ENCODE results near the gene QSOX1.

QSOX1 gene

DNA sequence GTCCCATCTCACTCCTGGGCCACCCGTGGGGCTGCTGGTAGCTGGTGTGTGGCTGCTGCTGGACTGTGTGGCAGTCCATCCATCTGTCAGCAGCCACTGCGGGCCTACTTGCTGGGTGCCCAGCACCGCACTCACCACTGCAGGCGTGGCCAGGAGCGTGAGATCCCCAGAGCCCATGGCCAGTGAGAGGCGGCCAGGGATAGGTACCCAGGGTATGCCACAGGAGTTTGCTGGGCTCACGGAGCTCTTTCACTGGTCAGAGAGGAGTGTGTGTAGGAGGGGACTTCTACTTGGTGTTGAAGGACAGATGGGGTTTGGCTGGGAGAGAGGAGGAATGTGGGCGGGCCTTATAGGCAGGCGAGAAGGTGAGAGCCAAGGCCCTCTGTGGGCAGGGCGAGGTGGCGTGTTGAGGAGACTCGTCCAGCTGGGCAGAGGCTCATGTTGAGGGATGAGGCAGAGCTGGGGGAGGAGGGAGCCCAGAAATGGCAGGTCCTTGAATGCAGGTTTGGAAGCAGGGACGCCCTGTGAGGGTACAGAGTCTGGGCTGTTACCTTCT, 15.0 kb downstream of the QSOX1 start:
- DNase-seq (ENCODE audit: low spot score), result no peak

DNA sequence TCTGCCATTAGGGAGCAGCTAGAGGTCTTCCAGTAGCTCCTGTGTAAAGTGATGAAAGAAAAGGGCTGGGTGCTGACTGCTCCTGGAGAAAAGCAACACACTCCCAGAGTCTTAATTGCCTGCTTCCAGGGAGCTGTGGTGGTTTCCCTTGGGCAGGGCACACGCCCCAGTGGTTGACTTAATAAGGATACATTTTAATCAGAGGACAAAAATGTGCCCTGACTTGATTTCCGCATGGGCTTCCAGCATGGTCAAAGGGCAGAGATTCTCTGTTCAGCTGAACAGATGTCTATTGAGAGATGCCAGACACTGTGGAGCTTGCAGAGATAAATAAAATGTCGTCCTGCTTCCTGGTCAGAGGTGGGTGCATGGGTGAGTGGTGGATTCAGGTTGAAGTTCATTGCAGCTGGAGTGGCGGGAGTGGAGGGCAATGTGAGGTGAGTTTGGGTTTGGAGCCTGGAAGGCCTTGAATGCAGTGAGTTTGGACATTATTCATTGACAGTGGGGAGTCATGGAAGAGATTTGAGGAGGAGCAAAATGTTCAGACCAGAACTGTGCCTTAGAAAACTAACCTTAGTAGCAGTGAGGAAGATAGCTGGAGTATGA, 16.0 kb downstream of the QSOX1 start:
- no peak for DNase-seq (ENCODE audit: low spot score)

GRCh38 chr1:180171691-180172090, 17.0 kb downstream of the QSOX1 start:
- DNase-seq (ENCODE audit: low spot score), result no peak

DNA sequence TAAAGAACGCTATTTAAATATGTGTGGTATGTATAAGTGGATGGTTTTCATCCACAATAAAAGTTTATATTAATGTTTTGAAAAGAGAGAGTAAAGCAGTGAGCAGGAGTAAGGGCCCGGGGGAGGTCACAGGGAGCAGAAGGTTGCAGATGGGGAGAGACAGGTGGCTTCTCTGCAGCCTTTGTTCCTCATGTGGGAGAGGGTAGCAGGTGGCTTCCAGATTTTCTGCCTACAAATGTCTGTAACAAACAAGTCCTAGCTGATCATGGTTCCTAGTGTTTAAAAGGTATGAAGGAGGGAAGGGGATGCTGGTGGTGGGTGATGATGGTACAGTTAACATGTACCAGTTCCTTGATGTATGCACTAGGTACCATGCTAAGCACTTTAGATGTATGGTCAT, 18.8 kb downstream of the QSOX1 start:
- no peak for DNase-seq (ENCODE audit: low spot score)

- DNase-seq (ENCODE audit: low spot score), result no peak
Measured at GRCh38 chr1:180173952-180174351, 19.3 kb downstream of the QSOX1 start.

DNA sequence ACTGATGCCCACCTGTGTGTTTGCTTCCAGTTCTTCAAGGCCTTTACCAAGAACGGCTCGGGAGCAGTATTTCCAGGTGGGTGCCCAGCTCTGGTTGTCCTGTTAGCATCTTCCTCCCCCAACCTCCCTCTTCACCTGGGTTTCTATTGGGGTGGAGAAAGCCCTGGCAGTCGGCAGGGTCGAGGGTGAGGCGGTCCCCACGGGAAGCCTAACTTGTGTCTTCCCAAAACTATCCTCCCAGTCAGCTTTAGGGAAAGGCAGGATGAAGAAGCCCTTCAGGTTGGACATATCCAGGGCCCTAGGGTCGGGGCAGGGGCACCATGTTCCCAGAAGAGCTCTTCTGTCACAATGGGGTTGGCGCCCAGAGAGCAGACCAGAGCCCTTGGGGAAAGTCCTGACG, 20.6 kb downstream of the QSOX1 start:
- no peak for DNase-seq (ENCODE audit: low spot score)

- no peak for DNase-seq (ENCODE audit: low spot score)
Measured at GRCh38 chr1:180175806-180176205, 21.1 kb downstream of the QSOX1 start.

DNA sequence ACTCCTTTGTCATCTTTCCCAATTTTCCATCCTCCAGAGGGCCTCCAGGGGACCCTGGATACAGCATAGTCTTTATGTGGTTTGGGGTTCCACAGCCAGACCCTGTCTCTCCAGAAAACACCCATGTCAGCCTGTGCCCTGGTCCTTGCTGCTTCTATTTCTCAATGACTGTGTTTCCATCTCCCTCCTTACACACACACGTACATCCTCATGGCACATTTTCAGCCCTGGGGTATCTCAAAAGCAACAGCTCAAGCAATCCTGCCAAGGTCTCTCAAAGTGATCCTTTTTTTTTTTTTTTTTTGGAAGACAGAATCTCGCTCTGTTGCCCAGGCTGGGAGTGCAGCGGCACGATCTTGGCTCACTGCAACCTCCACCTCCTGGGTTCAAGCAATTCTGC, 22.3 kb downstream of the QSOX1 start:
- DNase-seq (ENCODE audit: low spot score), result no peak

GRCh38 chr1:180177931-180178330, 23.3 kb downstream of the QSOX1 start:
- DNase-seq (ENCODE audit: low spot score), result no peak

GRCh38 chr1:180178511-180179161, 24.0 kb downstream of the QSOX1 start:
- DNase-seq (ENCODE audit: low spot score), result peak; percentile 80

GRCh38 chr1:180179162-180179957, 24.7 kb downstream of the QSOX1 start:
- DNase-seq (ENCODE audit: low spot score), result no peak

DNA sequence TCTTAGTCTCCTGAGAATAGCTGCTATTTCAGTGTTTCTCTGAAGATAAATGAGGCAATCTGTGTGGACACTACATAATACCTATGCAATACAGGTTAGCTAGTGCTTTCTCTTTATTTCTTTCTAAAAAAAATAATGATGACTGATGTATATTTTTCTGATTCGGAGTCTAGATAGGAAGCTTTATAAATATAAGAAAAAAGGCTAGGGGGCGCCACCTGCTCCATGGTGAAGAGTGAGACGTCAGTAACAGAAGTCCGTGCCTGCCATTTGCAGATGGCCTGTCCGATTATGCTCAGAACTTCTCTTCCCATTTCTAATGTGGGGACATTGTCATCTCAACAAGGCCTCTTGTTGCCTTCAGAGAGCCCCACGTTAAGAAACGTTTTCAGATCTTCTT, 26.4 kb downstream of the QSOX1 start:
- DNase-seq (ENCODE audit: low spot score), result no peak

DNA sequence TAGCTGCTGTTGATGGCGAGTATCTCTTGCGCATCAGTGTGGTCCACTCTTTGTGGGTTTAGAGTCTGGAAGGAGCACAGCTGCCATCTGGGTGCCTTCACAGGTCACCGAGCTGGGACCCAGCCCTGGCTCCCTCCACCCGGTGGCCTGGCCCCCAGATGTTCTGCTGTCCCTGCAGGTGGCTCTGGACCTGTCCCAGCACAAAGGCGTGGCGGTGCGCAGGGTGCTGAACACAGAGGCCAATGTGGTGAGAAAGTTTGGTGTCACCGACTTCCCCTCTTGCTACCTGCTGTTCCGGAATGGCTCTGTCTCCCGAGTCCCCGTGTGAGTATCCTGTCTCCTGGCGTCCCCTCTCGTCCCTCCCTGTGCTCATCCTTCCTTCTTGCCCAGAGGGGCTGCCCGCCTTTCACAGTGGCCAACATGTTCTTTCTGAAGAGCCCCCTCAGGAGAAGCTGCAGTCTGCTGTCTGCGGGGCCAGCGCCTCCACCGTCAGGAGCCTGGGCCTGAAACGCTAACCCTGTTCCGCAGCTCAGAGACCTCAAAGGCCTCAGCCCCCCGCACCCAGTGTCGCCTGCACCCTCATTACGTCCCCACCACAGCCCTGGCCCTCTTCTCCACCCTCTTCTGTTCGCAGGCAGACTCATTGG, 27.4 kb downstream of the QSOX1 start:
- DNase-seq (ENCODE audit: low spot score), result no peak

DNA sequence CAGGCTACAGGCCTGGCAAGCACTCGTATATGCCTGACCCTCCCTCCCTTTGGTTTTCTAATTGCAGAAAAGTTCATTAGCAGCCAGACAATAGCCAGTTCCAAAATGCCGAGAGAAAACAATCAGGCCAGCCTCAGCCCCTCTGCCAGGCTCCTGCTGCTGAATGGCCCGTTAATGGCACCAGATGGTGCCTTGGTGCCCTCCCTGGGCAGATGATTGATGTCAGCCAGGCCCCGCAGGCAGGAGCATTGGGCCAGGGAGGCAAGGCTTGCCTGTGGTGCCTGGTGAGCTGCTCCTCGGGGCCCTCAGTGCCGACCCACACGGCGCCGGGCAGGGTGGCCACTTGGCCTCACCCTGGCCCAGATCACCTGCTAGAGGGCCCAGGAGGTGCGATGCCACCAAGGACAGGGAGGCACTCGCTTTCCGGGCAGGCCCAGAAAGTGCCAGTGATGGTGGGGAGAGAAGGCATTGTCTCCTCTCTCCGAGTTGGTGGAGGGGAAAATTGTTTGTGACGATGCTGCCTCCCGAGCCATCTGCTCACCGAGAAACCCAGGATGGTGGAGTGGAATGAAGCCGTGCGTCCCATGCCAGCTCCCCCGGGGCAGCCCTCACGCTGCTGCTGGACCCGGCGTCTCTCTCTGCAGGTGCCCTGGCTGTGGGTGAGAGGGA, 28.1 kb downstream of the QSOX1 start:
- no peak for DNase-seq (ENCODE audit: low spot score)

GRCh38 chr1:180183426-180183825, 28.8 kb downstream of the QSOX1 start:
- no peak for DNase-seq (ENCODE audit: low spot score)

GRCh38 chr1:180184041-180184440, 29.4 kb downstream of the QSOX1 start:
- DNase-seq (ENCODE audit: low spot score), result no peak

- DNase-seq (ENCODE audit: low spot score), result no peak
Measured at GRCh38 chr1:180185281-180185680, 30.6 kb downstream of the QSOX1 start.

DNA sequence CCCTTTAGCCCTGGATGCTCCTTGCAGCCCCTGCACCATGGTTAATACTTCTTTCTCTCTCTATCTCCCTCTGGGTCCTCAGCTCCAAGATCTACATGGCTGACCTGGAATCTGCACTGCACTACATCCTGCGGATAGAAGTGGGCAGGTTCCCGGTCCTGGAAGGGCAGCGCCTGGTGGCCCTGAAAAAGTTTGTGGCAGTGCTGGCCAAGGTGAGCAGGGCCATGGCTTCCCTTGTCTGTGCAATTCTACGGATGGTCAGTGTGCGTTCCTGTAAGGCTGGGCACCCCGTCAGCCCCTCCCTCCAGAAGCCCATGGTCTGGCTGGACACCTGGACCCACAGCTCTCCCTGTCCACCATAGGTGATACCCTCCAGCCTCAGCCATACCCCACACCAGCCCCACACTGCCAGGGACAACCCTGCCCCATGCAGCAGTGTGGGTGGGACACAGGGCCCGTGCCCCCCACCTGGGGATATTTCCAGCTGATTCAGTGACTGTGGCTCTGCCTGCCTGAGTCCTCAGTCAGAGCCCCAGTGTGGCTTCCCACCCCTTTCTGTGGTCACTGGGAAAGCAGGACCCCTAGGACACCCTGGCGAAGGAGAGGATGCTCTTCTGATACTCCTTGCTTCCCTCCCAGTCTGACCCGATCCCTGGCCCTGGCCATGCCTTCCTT, 31.4 kb downstream of the QSOX1 start:
- no peak for DNase-seq (ENCODE audit: low spot score)

- DNase-seq (ENCODE audit: low spot score), result no peak
Measured at GRCh38 chr1:180186831-180187230, 32.2 kb downstream of the QSOX1 start.

GRCh38 chr1:180187626-180188025, 33.0 kb downstream of the QSOX1 start:
- DNase-seq (ENCODE audit: low spot score), result no peak

- DNase-seq (ENCODE audit: low spot score), result peak; percentile 93
Measured at GRCh38 chr1:180188091-180188506, 33.4 kb downstream of the QSOX1 start.
